Endothelial cell (in vitro differentiated cells): ENCODE results near the gene GALNT6. TPM values are rescaled to one million over a fixed set of nuclear protein-coding genes. Genes with fewer than 3 reads are reported as not detected.

Experiments used
- DNase-seq: peaks from one replicate; pipeline ENCODE4 v3.0.0; 2021; ENCODE audit warnings: low spot score
- H3K27ac Mint-ChIP-seq: one replicate; pipeline ENCODE4 v1.8.0; 2021; ENCODE audit warnings: mixed read lengths, inconsistent platforms; ENCODE audit not compliant: unreplicated experiment
- H3K27me3 Mint-ChIP-seq: one replicate; pipeline ENCODE4 v1.8.0; 2021; ENCODE audit warnings: mild to moderate bottlenecking, moderate library complexity, mixed read lengths, inconsistent platforms; ENCODE audit not compliant: unreplicated experiment
- H3K36me3 Mint-ChIP-seq: one replicate; pipeline ENCODE4 v1.8.0; 2021; ENCODE audit warnings: mild to moderate bottlenecking, low read depth, mixed read lengths, inconsistent platforms; ENCODE audit not compliant: unreplicated experiment
- H3K4me1 Mint-ChIP-seq: one replicate; pipeline ENCODE4 v1.8.0; 2021; ENCODE audit warnings: mild to moderate bottlenecking, mixed read lengths, inconsistent platforms; ENCODE audit not compliant: unreplicated experiment
- H3K4me3 Mint-ChIP-seq: one replicate; pipeline ENCODE4 v1.8.0; 2021; ENCODE audit warnings: mild to moderate bottlenecking, mixed read lengths, inconsistent platforms; ENCODE audit not compliant: unreplicated experiment
- H3K9me3 Mint-ChIP-seq: one replicate; pipeline ENCODE4 v1.8.0; 2021; ENCODE audit warnings: mixed read lengths, inconsistent platforms; ENCODE audit not compliant: unreplicated experiment
- CTCF ChIP-seq: fragments of 200-600 bp; sonication (generic); IDR thresholded peaks from one replicate; pipeline ENCODE4 v1.5.0; 2021; ENCODE audit warnings: antibody characterized with exemption; ENCODE audit not compliant: unreplicated experiment
- total RNA-seq: library from RNA; stranded (reverse); fragmentation: NEBNext Ultra II Directional; extraction: Animal tissue kit (Norgen Biotek cat#: 25700); gene quantifications from one replicate; pipeline ENCODE4 v1.2.1, GENCODE V29; 2021; ENCODE audit not compliant: unreplicated experiment

GALNT6 gene
- total RNA-seq, 1 donor from 2014 or later: 12.5 TPM

GRCh38 chr12:51424094-51424661 is 33.0 kb upstream of the GALNT6 start:
- no peak for TF ChIP-seq CTCF
- H3K27ac Mint-ChIP-seq: no peak overlapping the region
- H3K4me3 Mint-ChIP-seq: peak overlapping the region; percentile 47
- H3K9me3 Mint-ChIP-seq: no peaks in the 10 kb centered on the region
- H3K36me3 Mint-ChIP-seq: no peaks in the 10 kb centered on the region
- DNase-seq: no peak
- H3K27me3 Mint-ChIP-seq: peaks cover 2% of the 10 kb centered on the region
- peaks cover 35% of the 10 kb centered on the region for H3K4me1 Mint-ChIP-seq

- no peaks in the 10 kb centered on the region for H3K27me3 Mint-ChIP-seq
- H3K27ac Mint-ChIP-seq: no peak overlapping the region
- H3K9me3 Mint-ChIP-seq: no peaks in the 10 kb centered on the region
- no peaks in the 10 kb centered on the region for H3K36me3 Mint-ChIP-seq
- no peak overlapping the region for H3K4me3 Mint-ChIP-seq
- TF ChIP-seq CTCF: peak; percentile 59
- H3K4me1 Mint-ChIP-seq: peaks cover 32% of the 10 kb centered on the region
- peak; percentile 73 for DNase-seq
Measured at GRCh38 chr12:51421266-51421884, 30.2 kb upstream of the GALNT6 start.

- Mint-ChIP-seq H3K4me1 (peaks cover 25% of the 10 kb centered on the region), H3K27me3 (no peaks in the 10 kb centered on the region), H3K27ac (no peak overlapping the region), H3K9me3 (no peaks in the 10 kb centered on the region), H3K36me3 (no peaks in the 10 kb centered on the region), H3K4me3 (no peak overlapping the region)
- DNase-seq: no peak
- no peak for TF ChIP-seq CTCF
Measured at GRCh38 chr12:51419425-51420193, 28.4 kb upstream of the GALNT6 start.

- H3K36me3 Mint-ChIP-seq: no peaks in the 10 kb centered on the region
- H3K9me3 Mint-ChIP-seq: no peaks in the 10 kb centered on the region
- H3K27me3 Mint-ChIP-seq: no peaks in the 10 kb centered on the region
- no peak for TF ChIP-seq CTCF
- no peak overlapping the region for H3K4me3 Mint-ChIP-seq
- no peak for DNase-seq
- H3K27ac Mint-ChIP-seq: no peak overlapping the region
- peaks cover 29% of the 10 kb centered on the region for H3K4me1 Mint-ChIP-seq
Measured at GRCh38 chr12:51417826-51418225, 26.6 kb upstream of the GALNT6 start.

- no peaks in the 10 kb centered on the region for H3K9me3 Mint-ChIP-seq
- no peak overlapping the region for H3K4me3 Mint-ChIP-seq
- H3K36me3 Mint-ChIP-seq: no peaks in the 10 kb centered on the region
- no peak for TF ChIP-seq CTCF
- no peak for DNase-seq
- no peak overlapping the region for H3K27ac Mint-ChIP-seq
- peaks cover 28% of the 10 kb centered on the region for H3K4me1 Mint-ChIP-seq
- H3K27me3 Mint-ChIP-seq: no peaks in the 10 kb centered on the region
Measured at GRCh38 chr12:51415931-51416330, 24.7 kb upstream of the GALNT6 start.
